Astrocyte (in vitro differentiated cells and primary cell): Measurements from ENCODE around the gene BANP. TPM values are rescaled to one million over a fixed set of nuclear protein-coding genes. Genes with fewer than 3 reads are reported as not detected.
"Not testable (repeated sequence)": the region's sequence is repeated elsewhere in the genome, so short reads cannot be mapped to it uniquely, and the experiment has no call there.

ENCODE experiments used
- DNase-seq: peaks from one replicate; pipeline ENCODE4 v3.0.0-alpha.2; 2010; ENCODE audit warnings: low read depth
- FAIRE-seq: peaks from 2 replicates; lab custom pipeline; 2011; peaks lifted over from hg19 to GRCh38; lab: Jason Lieb, UNC
- H2AFZ ChIP-seq: 2 replicates; pipeline ENCODE4 v1.6.0; 2012; ENCODE audit warnings: low read depth, low read length, inconsistent platforms
- H3K27ac ChIP-seq: 2 replicates; pipeline ENCODE4 v1.5.1; 2011; ENCODE audit warnings: low read depth, low read length, inconsistent platforms
- H3K27me3 ChIP-seq: 2 replicates; pipeline ENCODE4 v1.6.0; 2011; ENCODE audit warnings: low read length, inconsistent platforms; ENCODE audit not compliant: insufficient read depth
- H3K36me3 ChIP-seq: 2 replicates; pipeline ENCODE4 v1.5.1; 2011; ENCODE audit warnings: low read length, inconsistent platforms; ENCODE audit not compliant: insufficient read depth
- H3K4me1 ChIP-seq: 2 replicates; pipeline ENCODE4 v1.5.1; 2011; ENCODE audit warnings: low read length, inconsistent platforms; ENCODE audit not compliant: insufficient read depth
- H3K4me2 ChIP-seq: 2 replicates; pipeline ENCODE4 v1.6.0; 2012; ENCODE audit warnings: low read length, inconsistent platforms
- H3K4me3 ChIP-seq: 2 replicates; pipeline ENCODE4 v1.5.1; 2011; ENCODE audit warnings: low read depth, mild to moderate bottlenecking, low read length, inconsistent platforms; ENCODE audit not compliant: insufficient read depth
- H3K79me2 ChIP-seq: 2 replicates; pipeline ENCODE4 v1.6.0; 2012; ENCODE audit warnings: mild to moderate bottlenecking, low read length, inconsistent platforms; ENCODE audit not compliant: insufficient read depth
- H3K9ac ChIP-seq: 2 replicates; pipeline ENCODE4 v1.6.0; 2012; ENCODE audit warnings: mild to moderate bottlenecking, low read length, inconsistent platforms
- H3K9me3 ChIP-seq: 2 replicates; pipeline ENCODE4 v1.5.1; 2012; ENCODE audit warnings: low read depth, mild to moderate bottlenecking, low read length, inconsistent platforms; ENCODE audit not compliant: insufficient read depth
- H4K20me1 ChIP-seq: 2 replicates; pipeline ENCODE4 v1.6.0; 2012; ENCODE audit warnings: low read length, inconsistent platforms; ENCODE audit not compliant: insufficient read depth
- H3K27ac Mint-ChIP-seq: one replicate; pipeline ENCODE4 v1.8.0; 2021; ENCODE audit warnings: mild to moderate bottlenecking, mixed read lengths; ENCODE audit not compliant: unreplicated experiment
- H3K27me3 Mint-ChIP-seq: one replicate; pipeline ENCODE4 v1.8.0; 2021; ENCODE audit warnings: low read depth, mixed read lengths; ENCODE audit not compliant: unreplicated experiment
- H3K36me3 Mint-ChIP-seq: one replicate; pipeline ENCODE4 v1.8.0; 2021; ENCODE audit warnings: low read depth, mixed read lengths; ENCODE audit not compliant: unreplicated experiment
- H3K4me1 Mint-ChIP-seq: one replicate; pipeline ENCODE4 v1.8.0; 2021; ENCODE audit warnings: low read depth, mixed read lengths; ENCODE audit not compliant: unreplicated experiment
- H3K4me3 Mint-ChIP-seq: one replicate; pipeline ENCODE4 v1.8.0; 2021; ENCODE audit warnings: mild to moderate bottlenecking, moderate library complexity, mixed read lengths; ENCODE audit not compliant: unreplicated experiment
- H3K9me3 Mint-ChIP-seq: one replicate; pipeline ENCODE4 v1.8.0; 2021; ENCODE audit warnings: mild to moderate bottlenecking, mixed read lengths; ENCODE audit not compliant: unreplicated experiment
- CTCF ChIP-seq: IDR thresholded peaks from 2 replicates; pipeline ENCODE4 v1.5.1; 2011; ENCODE audit warnings: low read depth, mild to moderate bottlenecking, inconsistent platforms, low read length, moderate library complexity; ENCODE audit not compliant: insufficient read depth
- EZH2 ChIP-seq: IDR thresholded peaks from 2 replicates; pipeline ENCODE4 v1.6.1; 2012; ENCODE audit warnings: mild to moderate bottlenecking, low read length, inconsistent platforms; ENCODE audit not compliant: insufficient read depth
- total RNA-seq: library from RNA; stranded (reverse); gene quantifications from 2 replicates; pipeline ENCODE4 v1.2.1, GENCODE V29; 2021

The BANP gene
- total RNA-seq, 1 donor from 2014 or later, result 28.9 TPM

GRCh38 chr16:87933140-87933495, 18.1 kb upstream of the BANP start:
- no peak overlapping the region for H3K4me3 Mint-ChIP-seq
- Histone ChIP-seq H2AFZ (no peak overlapping the region), H3K27me3 (no peaks in the 10 kb centered on the region), H3K4me1 (peaks cover 12% of the 10 kb centered on the region), H3K36me3 (no peaks in the 10 kb centered on the region), H3K9me3 (no peaks in the 10 kb centered on the region), H3K4me3 (no peak overlapping the region), H3K79me2 (no peaks in the 10 kb centered on the region), H3K4me2 (no peak overlapping the region), H3K27ac (no peak overlapping the region), H3K9ac (no peak overlapping the region), H4K20me1 (no peaks in the 10 kb centered on the region)
- peaks cover 4% of the 10 kb centered on the region for H3K4me1 Mint-ChIP-seq
- DNase-seq (no peak), FAIRE-seq (no peak)
- H3K36me3 Mint-ChIP-seq, result no peaks in the 10 kb centered on the region
- H3K27ac Mint-ChIP-seq, result no peak overlapping the region
- peaks cover 3% of the 10 kb centered on the region for H3K9me3 Mint-ChIP-seq
- TF ChIP-seq EZH2 (no peak), CTCF (no peak)
- peaks cover 10% of the 10 kb centered on the region for H3K27me3 Mint-ChIP-seq

GRCh38 chr16:87934752-87935425, 16.3 kb upstream of the BANP start:
- not testable (repeated sequence) for FAIRE-seq, H3K9me3 ChIP-seq, H3K4me2 ChIP-seq, H3K4me3 Mint-ChIP-seq, H3K27me3 ChIP-seq, H3K4me1 Mint-ChIP-seq, H3K79me2 ChIP-seq, H2AFZ ChIP-seq, H3K36me3 Mint-ChIP-seq, H4K20me1 ChIP-seq, H3K27ac ChIP-seq, H3K9me3 Mint-ChIP-seq, H3K4me3 ChIP-seq, H3K36me3 ChIP-seq, H3K9ac ChIP-seq, H3K27ac Mint-ChIP-seq, DNase-seq
- H3K4me1 ChIP-seq, result peaks cover 12% of the 10 kb centered on the region
- H3K27me3 Mint-ChIP-seq, result peaks cover 13% of the 10 kb centered on the region

- H3K4me1 ChIP-seq, result peaks cover 12% of the 10 kb centered on the region
- not testable (repeated sequence) for H2AFZ ChIP-seq, H3K27ac Mint-ChIP-seq, H3K9ac ChIP-seq, H3K27me3 ChIP-seq, H3K9me3 Mint-ChIP-seq, H3K9me3 ChIP-seq, H3K4me1 Mint-ChIP-seq, H3K4me3 ChIP-seq, H3K79me2 ChIP-seq, H3K4me2 ChIP-seq, H3K36me3 ChIP-seq, H3K36me3 Mint-ChIP-seq, DNase-seq, H3K4me3 Mint-ChIP-seq, H4K20me1 ChIP-seq, FAIRE-seq, H3K27ac ChIP-seq
- peaks cover 13% of the 10 kb centered on the region for H3K27me3 Mint-ChIP-seq
Measured at GRCh38 chr16:87936016-87936374, 15.2 kb upstream of the BANP start.
